B cell (primary cell): ENCODE results near the gene CCIN. TPM values are rescaled to one million over a fixed set of nuclear protein-coding genes. Genes with fewer than 3 reads are reported as not detected.

Experiments used
- ATAC-seq: fragments of 200-7000 bp; cut with Tn5 transposase; one replicate; pipeline ENCODE4 v1.10.0; 2021; ENCODE audit warnings: low read depth, mild to moderate bottlenecking, moderate number of reproducible peaks, moderate library complexity
- CTCF ChIA-PET: fragments of 350-600 bp; sonication (Branson Sonifier 250); formaldehyde crosslinking; loops from one replicate; lab custom pipeline; 2021; ENCODE audit warnings: antibody characterized with exemption, inconsistent platforms; lab: Charles Lee
- POLR2A ChIA-PET: fragments of 350-600 bp; sonication (Branson Sonifier 250); formaldehyde crosslinking; loops from one replicate; lab custom pipeline; 2021; ENCODE audit warnings: antibody characterized with exemption; lab: Charles Lee
- DNase-seq: peaks from one replicate; pipeline ENCODE4 v3.0.0; 2013
- H2AFZ ChIP-seq: 2 replicates; pipeline ENCODE4 v1.6.1; 2012; ENCODE audit warnings: mild to moderate bottlenecking, low read depth, low read length; ENCODE audit not compliant: insufficient read depth, poor library complexity, severe bottlenecking
- H3K27ac ChIP-seq, 2 donors: 1 replicate in 1 of 2; 2 replicates in 1 of 2; pipeline ENCODE4 v1.5.1; 2012 to 2013; ENCODE audit warnings: low read length in 2 of 2, mild to moderate bottlenecking in 2 of 2, moderate library complexity in 1 of 2
- H3K27me3 ChIP-seq, 4 experiments: fragments of 200-600 bp in 1 of 4; sonication (generic) in 1 of 4; replicated peaks in 1 of 4; 1 replicate in 2 of 4; 2 replicates in 2 of 4; pipeline versions ENCODE4 v1.6.1 to v1.7.0; 2013 to 2016; ENCODE audit warnings: low read length in 3 of 4, mild to moderate bottlenecking in 2 of 4, mixed read lengths in 1 of 4, moderate library complexity in 1 of 4; ENCODE audit not compliant: insufficient read depth in 4 of 4, control insufficient read depth in 3 of 4; ENCODE audit errors: control extremely low read depth in 1 of 4
- H3K36me3 ChIP-seq, 2 experiments: replicated peaks in 1 of 2; 1 replicate in 1 of 2; 2 replicates in 1 of 2; pipeline versions ENCODE4 v1.6.1 to v1.7.1; 2013; ENCODE audit warnings: low read length in 1 of 2; ENCODE audit not compliant: insufficient read depth in 2 of 2, control insufficient read depth in 1 of 2; ENCODE audit errors: control extremely low read depth in 1 of 2, extremely low read depth in 1 of 2
- H3K4me1 ChIP-seq, 2 donors: fragments of 200-600 bp in 1 of 2; sonication (generic) in 1 of 2; 1 replicate in 1 of 2; 2 replicates in 1 of 2; pipeline versions ENCODE4 v1.5.1 to v1.6.1; 2013 to 2017; ENCODE audit warnings: low read length in 2 of 2; ENCODE audit not compliant: control insufficient read depth in 2 of 2, insufficient read depth in 2 of 2
- H3K4me2 ChIP-seq: replicated peaks from 2 replicates; pipeline ENCODE3; 2012; ENCODE audit warnings: mild to moderate bottlenecking, low read depth, low read length; ENCODE audit not compliant: poor library complexity, severe bottlenecking
- H3K4me3 ChIP-seq, 5 experiments: fragments of 200-600 bp in 1 of 5; sonication (generic) in 1 of 5; 1 replicate in 3 of 5; 2 replicates in 2 of 5; pipeline versions ENCODE4 v1.5.1 to v1.7.0; 2011 to 2016; ENCODE audit warnings: low read length in 4 of 5, mild to moderate bottlenecking in 4 of 5, low read depth in 2 of 5, control low read depth in 1 of 5, moderate library complexity in 1 of 5; ENCODE audit not compliant: insufficient read depth in 1 of 5; ENCODE audit errors: control extremely low read depth in 1 of 5, extremely low read depth in 1 of 5
- H3K79me2 ChIP-seq: fragments of 200-600 bp; sonication (generic); one replicate; pipeline ENCODE4 v1.6.0; 2016; ENCODE audit warnings: low read length; ENCODE audit not compliant: control insufficient read depth, insufficient read depth
- H3K9ac ChIP-seq: fragments of 200-600 bp; sonication (generic); 2 replicates; pipeline ENCODE4 v1.6.1; 2017; ENCODE audit warnings: mild to moderate bottlenecking, low read length, moderate library complexity
- H3K9me3 ChIP-seq, 3 donors: one replicate each; pipeline versions ENCODE4 v1.6.1 to v1.7.1; 2013; ENCODE audit warnings: low read length in 2 of 3; ENCODE audit not compliant: control insufficient read depth in 2 of 3, insufficient read depth in 1 of 3; ENCODE audit errors: control extremely low read depth in 1 of 3
- H4K20me1 ChIP-seq: 2 replicates; pipeline ENCODE4 v1.6.0; 2012; ENCODE audit warnings: mild to moderate bottlenecking, low read length; ENCODE audit not compliant: insufficient read depth, control insufficient read depth, poor library complexity, severe bottlenecking
- H3K27ac Mint-ChIP-seq: one replicate; pipeline ENCODE4 v1.8.0; 2021; ENCODE audit warnings: mixed read lengths
- H3K27me3 Mint-ChIP-seq: one replicate; pipeline ENCODE4 v1.8.0; 2021; ENCODE audit warnings: mixed read lengths
- H3K4me1 Mint-ChIP-seq: one replicate; pipeline ENCODE4 v1.8.0; 2021; ENCODE audit warnings: mixed read lengths
- H3K4me3 Mint-ChIP-seq: one replicate; pipeline ENCODE4 v1.8.0; 2021; ENCODE audit warnings: mixed read lengths
- H3K9me3 Mint-ChIP-seq: one replicate; pipeline ENCODE4 v1.8.0; 2022; ENCODE audit warnings: mixed read lengths; ENCODE audit not compliant: insufficient read depth
- EZH2 ChIP-seq: IDR thresholded peaks from 2 replicates; pipeline ENCODE4 v1.6.1; 2012; ENCODE audit warnings: borderline replicate concordance, low read depth, mild to moderate bottlenecking, moderate library complexity, low read length; ENCODE audit not compliant: insufficient read depth, poor library complexity, severe bottlenecking
- WGBS: methylation state at CpG from one replicate; pipeline ENCODE4 v1.1.5; 2013; ENCODE audit warnings: missing lambda C conversion rate; ENCODE audit not compliant: insufficient coverage; 5-methylcytosine and 5-hydroxymethylcytosine counted together
- intact Hi-C: fragments of 100-400 bp; cut with micrococcal nuclease; formaldehyde crosslinking; loops from one replicate; pipeline ENCODE4 v1.10.0; 2022
- polyA plus RNA-seq: library from polyadenylated mRNA; depleted of rRNA; stranded (reverse); fragments of >200 nt; gene quantifications from 2 replicates; pipeline ENCODE4 v1.2.3, GENCODE V29; 2012
- total RNA-seq, 2 donors: library from RNA; stranded (reverse); fragments of 120-200 nt in 1 of 2; gene quantifications; 1 replicate in 1 of 2; 2 replicates in 1 of 2; pipeline versions ENCODE4 v1.2.3 to v1.2.4, GENCODE V29; 2013 to 2022
- TF ChIP-seq, protein P1 (sequence below): fragments of 200-600 bp; IDR thresholded peaks from one replicate; pipeline ENCODE4 v1.8.0; 2022; ENCODE audit warnings: antibody characterized with exemption, mild to moderate bottlenecking

Gene CCIN
- total and polyA plus RNA-seq, 2 donors (not counting 1 experiment from before 2014, with no cell fraction given) = 0.15 TPM; not detected in 1

- ChIA-PET POLR2A (no interaction called here), CTCF (interaction anchor here (1.2 kb wide), 1 partner anchor 110 kb away, joined by 3 read pairs; no protein-coding TSS in a partner anchor)
- peaks cover 9% of the 10 kb centered on the region for H3K4me1 Mint-ChIP-seq
- intact Hi-C loops = no loop called here
- peaks cover 5% of the 10 kb centered on the region for H3K9me3 Mint-ChIP-seq
- Histone ChIP-seq H3K79me2 (peaks cover 8% of the 10 kb centered on the region), H4K20me1 (peaks cover 4% of the 10 kb centered on the region), H3K4me3 (no peak overlapping the region), H2AFZ (no peak overlapping the region), H3K9me3 (peaks cover 0 to 12% (median 7%) of the 10 kb centered on the region in 3 donors), H3K27ac (no peak overlapping the region), H3K4me2 (no peak overlapping the region), H3K4me1 (no peaks in the 10 kb centered on the region), H3K36me3 (peaks cover 7 to 77% of the 10 kb centered on the region in 2 experiments), H3K9ac (no peak overlapping the region), H3K27me3 (no peaks in the 10 kb centered on the region)
- H3K27ac Mint-ChIP-seq = no peak overlapping the region
- ATAC-seq = no peak
- no peak overlapping the region for H3K4me3 Mint-ChIP-seq
- 93% methylated on average over 3 of the region's 5 CpGs for WGBS
- H3K27me3 Mint-ChIP-seq = no peaks in the 10 kb centered on the region
- no peak for DNase-seq
- TF ChIP-seq EZH2 = no peak
- TF ChIP-seq, protein P1, sequence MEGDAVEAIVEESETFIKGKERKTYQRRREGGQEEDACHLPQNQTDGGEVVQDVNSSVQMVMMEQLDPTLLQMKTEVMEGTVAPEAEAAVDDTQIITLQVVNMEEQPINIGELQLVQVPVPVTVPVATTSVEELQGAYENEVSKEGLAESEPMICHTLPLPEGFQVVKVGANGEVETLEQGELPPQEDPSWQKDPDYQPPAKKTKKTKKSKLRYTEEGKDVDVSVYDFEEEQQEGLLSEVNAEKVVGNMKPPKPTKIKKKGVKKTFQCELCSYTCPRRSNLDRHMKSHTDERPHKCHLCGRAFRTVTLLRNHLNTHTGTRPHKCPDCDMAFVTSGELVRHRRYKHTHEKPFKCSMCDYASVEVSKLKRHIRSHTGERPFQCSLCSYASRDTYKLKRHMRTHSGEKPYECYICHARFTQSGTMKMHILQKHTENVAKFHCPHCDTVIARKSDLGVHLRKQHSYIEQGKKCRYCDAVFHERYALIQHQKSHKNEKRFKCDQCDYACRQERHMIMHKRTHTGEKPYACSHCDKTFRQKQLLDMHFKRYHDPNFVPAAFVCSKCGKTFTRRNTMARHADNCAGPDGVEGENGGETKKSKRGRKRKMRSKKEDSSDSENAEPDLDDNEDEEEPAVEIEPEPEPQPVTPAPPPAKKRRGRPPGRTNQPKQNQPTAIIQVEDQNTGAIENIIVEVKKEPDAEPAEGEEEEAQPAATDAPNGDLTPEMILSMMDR = no peak
Observed at GRCh38 chr9:36218011-36218410, 48.8 kb downstream of the CCIN start.

DNA sequence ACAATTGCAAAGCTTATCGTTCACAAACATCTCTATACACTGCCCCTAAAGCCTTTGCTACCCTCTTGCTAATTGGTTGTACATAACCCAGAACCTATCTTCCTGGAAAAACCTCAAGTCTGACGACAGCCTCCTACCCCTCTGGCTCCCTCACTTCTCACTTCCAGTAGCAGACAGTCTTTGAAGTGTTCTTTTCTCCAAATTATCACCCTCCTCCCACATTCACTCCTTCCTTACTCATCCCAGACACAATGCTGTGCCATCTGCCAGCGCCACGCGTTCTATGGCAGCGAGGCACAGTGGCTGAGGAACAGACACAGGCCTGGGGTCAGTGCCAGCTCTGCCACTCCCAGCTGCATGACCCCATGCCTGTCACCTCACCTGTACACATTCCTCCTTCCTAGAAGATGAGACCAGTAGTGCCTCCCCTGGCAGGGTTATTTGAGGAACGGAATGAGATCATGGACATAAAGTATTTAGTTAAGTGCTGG lies 49.3 kb downstream of the CCIN start:
- Histone ChIP-seq H4K20me1 (no peaks in the 10 kb centered on the region), H3K79me2 (peaks cover 8% of the 10 kb centered on the region), H3K36me3 (peaks cover 8 to 78% of the 10 kb centered on the region in 2 experiments), H2AFZ (no peak overlapping the region), H3K9ac (no peak overlapping the region), H3K27ac (no peak overlapping the region), H3K4me1 (no peaks in the 10 kb centered on the region), H3K27me3 (no peaks in the 10 kb centered on the region), H3K9me3 (peaks cover 0 to 15% (median 10%) of the 10 kb centered on the region in 3 donors), H3K4me2 (no peak overlapping the region), H3K4me3 (no peak overlapping the region)
- Mint-ChIP-seq H3K4me1 (peaks cover 9% of the 10 kb centered on the region), H3K9me3 (peaks cover 5% of the 10 kb centered on the region), H3K27ac (no peak overlapping the region), H3K4me3 (no peak overlapping the region), H3K27me3 (no peaks in the 10 kb centered on the region)
- POLR2A ChIA-PET = no interaction called here
- CTCF ChIA-PET = interaction anchor here (0.7 kb wide), 1 partner anchor 130 kb away, joined by 3 read pairs; no protein-coding TSS in a partner anchor
- WGBS = 73% methylated on average over 6 of the region's 7 CpGs
- intact Hi-C loops = no loop called here
- TF ChIP-seq, protein P1 = no peak
- no peak for TF ChIP-seq EZH2
- DNase-seq = no peak
- no peak for ATAC-seq
